Astrocyte (in vitro differentiated cells and primary cell): ENCODE results near the gene TJP1. TPM values are rescaled to one million over a fixed set of nuclear protein-coding genes. Genes with fewer than 3 reads are reported as not detected.

ENCODE experiments used
- DNase-seq: peaks from one replicate; pipeline ENCODE4 v3.0.0-alpha.2; 2010; ENCODE audit warnings: low read depth
- FAIRE-seq: peaks from 2 replicates; lab custom pipeline; 2011; peaks lifted over from hg19 to GRCh38; lab: Jason Lieb, UNC
- H2AFZ ChIP-seq: 2 replicates; pipeline ENCODE4 v1.6.0; 2012; ENCODE audit warnings: low read depth, low read length, inconsistent platforms
- H3K27ac ChIP-seq: 2 replicates; pipeline ENCODE4 v1.5.1; 2011; ENCODE audit warnings: low read depth, low read length, inconsistent platforms
- H3K27me3 ChIP-seq: 2 replicates; pipeline ENCODE4 v1.6.0; 2011; ENCODE audit warnings: low read length, inconsistent platforms; ENCODE audit not compliant: insufficient read depth
- H3K36me3 ChIP-seq: 2 replicates; pipeline ENCODE4 v1.5.1; 2011; ENCODE audit warnings: low read length, inconsistent platforms; ENCODE audit not compliant: insufficient read depth
- H3K4me1 ChIP-seq: 2 replicates; pipeline ENCODE4 v1.5.1; 2011; ENCODE audit warnings: low read length, inconsistent platforms; ENCODE audit not compliant: insufficient read depth
- H3K4me2 ChIP-seq: 2 replicates; pipeline ENCODE4 v1.6.0; 2012; ENCODE audit warnings: low read length, inconsistent platforms
- H3K4me3 ChIP-seq: 2 replicates; pipeline ENCODE4 v1.5.1; 2011; ENCODE audit warnings: low read depth, mild to moderate bottlenecking, low read length, inconsistent platforms; ENCODE audit not compliant: insufficient read depth
- H3K79me2 ChIP-seq: 2 replicates; pipeline ENCODE4 v1.6.0; 2012; ENCODE audit warnings: mild to moderate bottlenecking, low read length, inconsistent platforms; ENCODE audit not compliant: insufficient read depth
- H3K9ac ChIP-seq: 2 replicates; pipeline ENCODE4 v1.6.0; 2012; ENCODE audit warnings: mild to moderate bottlenecking, low read length, inconsistent platforms
- H3K9me3 ChIP-seq: 2 replicates; pipeline ENCODE4 v1.5.1; 2012; ENCODE audit warnings: low read depth, mild to moderate bottlenecking, low read length, inconsistent platforms; ENCODE audit not compliant: insufficient read depth
- H4K20me1 ChIP-seq: 2 replicates; pipeline ENCODE4 v1.6.0; 2012; ENCODE audit warnings: low read length, inconsistent platforms; ENCODE audit not compliant: insufficient read depth
- H3K27ac Mint-ChIP-seq: one replicate; pipeline ENCODE4 v1.8.0; 2021; ENCODE audit warnings: mild to moderate bottlenecking, mixed read lengths; ENCODE audit not compliant: unreplicated experiment
- H3K27me3 Mint-ChIP-seq: one replicate; pipeline ENCODE4 v1.8.0; 2021; ENCODE audit warnings: low read depth, mixed read lengths; ENCODE audit not compliant: unreplicated experiment
- H3K36me3 Mint-ChIP-seq: one replicate; pipeline ENCODE4 v1.8.0; 2021; ENCODE audit warnings: low read depth, mixed read lengths; ENCODE audit not compliant: unreplicated experiment
- H3K4me1 Mint-ChIP-seq: one replicate; pipeline ENCODE4 v1.8.0; 2021; ENCODE audit warnings: low read depth, mixed read lengths; ENCODE audit not compliant: unreplicated experiment
- H3K4me3 Mint-ChIP-seq: one replicate; pipeline ENCODE4 v1.8.0; 2021; ENCODE audit warnings: mild to moderate bottlenecking, moderate library complexity, mixed read lengths; ENCODE audit not compliant: unreplicated experiment
- H3K9me3 Mint-ChIP-seq: one replicate; pipeline ENCODE4 v1.8.0; 2021; ENCODE audit warnings: mild to moderate bottlenecking, mixed read lengths; ENCODE audit not compliant: unreplicated experiment
- EZH2 ChIP-seq: IDR thresholded peaks from 2 replicates; pipeline ENCODE4 v1.6.1; 2012; ENCODE audit warnings: mild to moderate bottlenecking, low read length, inconsistent platforms; ENCODE audit not compliant: insufficient read depth
- total RNA-seq: library from RNA; stranded (reverse); gene quantifications from 2 replicates; pipeline ENCODE4 v1.2.1, GENCODE V29; 2021
- TF ChIP-seq, protein P1 (sequence below): IDR thresholded peaks from 2 replicates; pipeline ENCODE4 v1.5.1; 2011; ENCODE audit warnings: low read depth, mild to moderate bottlenecking, inconsistent platforms, low read length, moderate library complexity; ENCODE audit not compliant: insufficient read depth

TJP1 gene
- total RNA-seq, 1 donor from 2014 or later = 137 TPM

DNA sequence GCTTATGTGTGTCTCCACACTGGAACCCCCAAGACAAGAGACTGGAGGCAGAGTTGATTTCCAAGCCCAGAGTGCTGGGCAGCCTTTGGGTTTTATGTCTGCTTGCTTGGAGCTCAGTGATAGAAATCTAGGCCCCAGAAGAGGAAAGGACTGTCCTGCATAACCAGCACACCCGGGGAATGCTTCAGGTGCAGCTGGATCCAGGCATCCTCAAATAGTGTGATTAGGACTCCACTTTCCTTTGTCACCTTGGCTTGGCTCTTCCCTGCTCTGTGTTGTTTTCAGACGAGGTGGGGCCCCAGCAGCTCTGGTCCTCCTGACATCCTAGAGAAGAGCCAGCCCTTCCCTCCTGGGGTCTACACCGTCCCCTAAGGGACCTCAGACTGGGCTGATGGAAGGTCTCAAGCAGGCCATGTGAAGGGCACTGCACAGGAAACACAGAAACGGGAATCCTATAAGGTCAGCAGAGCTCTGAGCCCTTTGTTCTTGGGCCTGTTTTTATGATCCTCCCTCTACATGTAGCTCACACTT, 143.7 kb downstream of the TJP1 start:
- peaks cover 2% of the 10 kb centered on the region for H3K79me2 ChIP-seq
- DNase-seq (no peak), FAIRE-seq (no peak)
- Mint-ChIP-seq H3K9me3 (peaks cover 3% of the 10 kb centered on the region), H3K4me3 (no peak overlapping the region), H3K4me1 (peaks cover 12% of the 10 kb centered on the region), H3K36me3 (peaks cover 2% of the 10 kb centered on the region), H3K27me3 (no peaks in the 10 kb centered on the region), H3K27ac (no peak overlapping the region)
- H3K36me3 ChIP-seq = no peaks in the 10 kb centered on the region
- no peaks in the 10 kb centered on the region for H3K9me3 ChIP-seq
- no peak overlapping the region for H3K4me3 ChIP-seq
- peaks cover 21% of the 10 kb centered on the region for H3K4me1 ChIP-seq
- H2AFZ ChIP-seq = no peak overlapping the region
- no peak overlapping the region for H3K9ac ChIP-seq
- no peak for TF ChIP-seq EZH2
- TF ChIP-seq, protein P1, sequence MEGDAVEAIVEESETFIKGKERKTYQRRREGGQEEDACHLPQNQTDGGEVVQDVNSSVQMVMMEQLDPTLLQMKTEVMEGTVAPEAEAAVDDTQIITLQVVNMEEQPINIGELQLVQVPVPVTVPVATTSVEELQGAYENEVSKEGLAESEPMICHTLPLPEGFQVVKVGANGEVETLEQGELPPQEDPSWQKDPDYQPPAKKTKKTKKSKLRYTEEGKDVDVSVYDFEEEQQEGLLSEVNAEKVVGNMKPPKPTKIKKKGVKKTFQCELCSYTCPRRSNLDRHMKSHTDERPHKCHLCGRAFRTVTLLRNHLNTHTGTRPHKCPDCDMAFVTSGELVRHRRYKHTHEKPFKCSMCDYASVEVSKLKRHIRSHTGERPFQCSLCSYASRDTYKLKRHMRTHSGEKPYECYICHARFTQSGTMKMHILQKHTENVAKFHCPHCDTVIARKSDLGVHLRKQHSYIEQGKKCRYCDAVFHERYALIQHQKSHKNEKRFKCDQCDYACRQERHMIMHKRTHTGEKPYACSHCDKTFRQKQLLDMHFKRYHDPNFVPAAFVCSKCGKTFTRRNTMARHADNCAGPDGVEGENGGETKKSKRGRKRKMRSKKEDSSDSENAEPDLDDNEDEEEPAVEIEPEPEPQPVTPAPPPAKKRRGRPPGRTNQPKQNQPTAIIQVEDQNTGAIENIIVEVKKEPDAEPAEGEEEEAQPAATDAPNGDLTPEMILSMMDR = no peak
- no peaks in the 10 kb centered on the region for H4K20me1 ChIP-seq
- no peak overlapping the region for H3K4me2 ChIP-seq
- H3K27ac ChIP-seq = no peak overlapping the region
- H3K27me3 ChIP-seq = no peaks in the 10 kb centered on the region

DNA sequence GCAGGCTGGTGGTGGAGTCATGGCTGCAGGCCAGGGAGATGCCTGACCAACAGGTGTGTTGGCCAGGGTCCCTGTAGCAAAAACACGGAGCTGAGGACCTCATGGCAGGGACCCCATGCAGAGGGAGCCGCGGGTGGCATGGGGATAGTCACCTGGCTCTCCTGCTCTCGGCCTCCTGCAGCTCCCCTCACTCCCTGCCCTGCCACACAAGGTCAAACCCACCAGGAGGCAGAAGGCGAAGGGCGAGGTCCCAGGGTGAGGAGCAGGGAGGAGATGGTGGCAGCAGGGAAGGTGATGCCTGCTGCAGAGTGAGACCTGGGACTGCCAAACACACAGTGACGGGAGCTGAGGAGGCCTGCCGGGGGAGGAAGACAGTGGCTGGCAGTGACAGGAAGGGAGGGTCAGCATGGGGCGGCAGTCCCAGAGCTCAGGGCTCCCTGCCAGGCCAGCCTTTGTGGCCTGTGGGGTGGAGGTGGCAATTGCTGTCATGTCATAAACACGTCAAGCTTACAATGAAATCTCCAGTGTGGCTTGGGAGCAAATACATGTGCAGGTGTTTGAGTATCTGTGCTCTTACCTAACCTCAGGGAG, 144.3 kb downstream of the TJP1 start:
- Mint-ChIP-seq H3K4me3 (peak overlapping the region; percentile 60), H3K9me3 (peaks cover 3% of the 10 kb centered on the region), H3K4me1 (peaks cover 11% of the 10 kb centered on the region), H3K27me3 (no peaks in the 10 kb centered on the region), H3K36me3 (peaks cover 2% of the 10 kb centered on the region), H3K27ac (no peak overlapping the region)
- Histone ChIP-seq H3K27me3 (no peaks in the 10 kb centered on the region), H4K20me1 (no peaks in the 10 kb centered on the region), H3K4me2 (no peak overlapping the region), H3K4me1 (peaks cover 24% of the 10 kb centered on the region), H3K4me3 (no peak overlapping the region), H3K9ac (no peak overlapping the region), H2AFZ (no peak overlapping the region), H3K27ac (no peak overlapping the region), H3K36me3 (no peaks in the 10 kb centered on the region), H3K79me2 (peaks cover 2% of the 10 kb centered on the region), H3K9me3 (no peaks in the 10 kb centered on the region)
- DNase-seq = no peak
- FAIRE-seq = no peak
- TF ChIP-seq, protein P1 = no peak
- no peak for TF ChIP-seq EZH2

DNA sequence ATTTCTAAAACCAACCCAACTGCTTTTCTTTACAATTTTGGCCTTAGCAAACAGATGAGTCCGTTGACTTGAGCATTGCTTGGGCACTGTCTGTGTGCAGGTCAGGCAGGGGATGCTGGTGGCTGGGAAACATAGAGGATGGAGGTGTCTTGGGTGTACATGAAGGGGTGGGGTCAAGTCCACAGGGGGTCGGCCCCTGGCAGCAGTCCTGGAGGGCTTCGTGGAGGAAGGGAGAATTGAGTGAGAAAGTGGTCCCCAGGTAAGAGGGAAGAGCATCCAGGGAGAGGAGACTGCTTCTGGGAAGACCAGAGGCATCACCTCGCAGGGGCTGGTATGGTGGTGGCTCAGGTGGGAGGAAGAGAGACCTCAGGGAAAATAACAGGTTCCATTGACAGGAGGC, 144.8 kb downstream of the TJP1 start:
- Histone ChIP-seq H3K9ac (peak overlapping the region; percentile 33), H4K20me1 (no peaks in the 10 kb centered on the region), H3K27ac (peak overlapping the region; percentile 51), H3K9me3 (no peaks in the 10 kb centered on the region), H3K4me1 (peaks cover 29% of the 10 kb centered on the region), H3K36me3 (no peaks in the 10 kb centered on the region), H3K4me2 (peak overlapping the region; percentile 71), H2AFZ (no peak overlapping the region), H3K27me3 (no peaks in the 10 kb centered on the region), H3K79me2 (peaks cover 2% of the 10 kb centered on the region), H3K4me3 (no peak overlapping the region)
- peaks cover 2% of the 10 kb centered on the region for H3K36me3 Mint-ChIP-seq
- H3K27ac Mint-ChIP-seq = no peak overlapping the region
- DNase-seq (no peak), FAIRE-seq (no peak)
- H3K4me1 Mint-ChIP-seq = peaks cover 8% of the 10 kb centered on the region
- peaks cover 3% of the 10 kb centered on the region for H3K9me3 Mint-ChIP-seq
- TF ChIP-seq, protein P1 = no peak
- H3K4me3 Mint-ChIP-seq = peak overlapping the region; percentile 60
- H3K27me3 Mint-ChIP-seq = no peaks in the 10 kb centered on the region
